HEK293 (cell line): ENCODE data around the gene CORO7.
A peak's percentile ranks its signal among the peaks of the same experiment; 100 is the strongest.

Source experiments
- CTCF ChIA-PET: fragments of 350-600 bp; formaldehyde crosslinking; extraction: SDS; loops from one replicate; lab custom pipeline; 2021; ENCODE audit warnings: antibody characterized with exemption; lab: Yijun Ruan, JAX
- POLR2A ChIA-PET: fragments of 300-600 bp; formaldehyde crosslinking; extraction: SDS; loops from one replicate; lab custom pipeline; 2020; ENCODE audit warnings: antibody characterized with exemption, inconsistent platforms; lab: Yijun Ruan, JAX
- H3K27ac ChIP-seq: fragments of 200-500 bp; sonication (Bioruptor generic); 2 replicates; pipeline ENCODE4 v1.5.1; 2014; ENCODE audit warnings: low read depth, low read length, control low read depth, inconsistent platforms; ENCODE audit errors: extremely low read depth
- H3K36me3 ChIP-seq, 2 experiments: fragments of 200-500 bp in 1 of 2; sonication (Bioruptor generic) in 1 of 2; 1 replicate in 1 of 2; 2 replicates in 1 of 2; pipeline ENCODE4 v1.5.1; 2014 to 2017; ENCODE audit warnings: inconsistent platforms in 2 of 2, low read length in 2 of 2; ENCODE audit not compliant: control insufficient read depth in 2 of 2, insufficient read depth in 1 of 2
- H3K4me1 ChIP-seq: fragments of 200-500 bp; sonication (Bioruptor generic); 2 replicates; pipeline ENCODE4 v1.5.1; 2014; ENCODE audit warnings: mild to moderate bottlenecking, low read length, inconsistent platforms; ENCODE audit not compliant: control insufficient read depth, insufficient read depth
- H3K4me3 ChIP-seq: 2 replicates; pipeline ENCODE4 v1.5.1; 2011; ENCODE audit warnings: low read depth, mild to moderate bottlenecking, control low read depth, low read length, moderate library complexity
- H3K9me3 ChIP-seq: fragments of 200-500 bp; sonication (Bioruptor generic); 2 replicates; pipeline ENCODE4 v1.5.1; 2014; ENCODE audit warnings: low read depth, low read length, inconsistent platforms; ENCODE audit not compliant: control insufficient read depth, insufficient read depth
- GLIS2 ChIP-seq: fragments of 450-650 bp; formaldehyde crosslinking; IDR thresholded peaks from 2 replicates; pipeline ENCODE4 v1.5.1; 2016; ENCODE audit warnings: missing biosample characterization, missing genetic modification characterization
- KLF1 ChIP-seq: fragments of 450-650 bp; formaldehyde crosslinking; IDR thresholded peaks from 2 replicates; pipeline ENCODE4 v1.5.1; 2016; ENCODE audit warnings: missing biosample characterization, missing genetic modification characterization
- ZIC2 ChIP-seq: fragments of 450-650 bp; formaldehyde crosslinking; IDR thresholded peaks from 2 replicates; pipeline ENCODE4 v1.5.1; 2016; ENCODE audit warnings: missing biosample characterization, missing genetic modification characterization
- ZNF404 ChIP-seq: fragments of 450-650 bp; formaldehyde crosslinking; IDR thresholded peaks from 2 replicates; pipeline ENCODE4 v1.5.1; 2017; ENCODE audit warnings: missing biosample characterization, missing genetic modification characterization
- ZNF488 ChIP-seq: fragments of 450-650 bp; formaldehyde crosslinking; IDR thresholded peaks from 2 replicates; pipeline ENCODE4 v1.5.1; 2016; ENCODE audit warnings: missing biosample characterization, missing genetic modification characterization
- ZSCAN23 ChIP-seq: fragments of 450-650 bp; formaldehyde crosslinking; IDR thresholded peaks from 2 replicates; pipeline ENCODE4 v1.5.1; 2016; ENCODE audit warnings: missing biosample characterization, missing genetic modification characterization
- TF ChIP-seq, protein P1 (sequence below): fragments of 450-650 bp; formaldehyde crosslinking; IDR thresholded peaks from 2 replicates; pipeline ENCODE4 v1.5.1; 2016; ENCODE audit warnings: missing biosample characterization, missing genetic modification characterization
- TF ChIP-seq, protein P2 (sequence below): fragments of 450-650 bp; formaldehyde crosslinking; IDR thresholded peaks from 2 replicates; pipeline ENCODE4 v1.5.1; 2016; ENCODE audit warnings: missing biosample characterization, missing genetic modification characterization, borderline replicate concordance

The CORO7 gene

DNA sequence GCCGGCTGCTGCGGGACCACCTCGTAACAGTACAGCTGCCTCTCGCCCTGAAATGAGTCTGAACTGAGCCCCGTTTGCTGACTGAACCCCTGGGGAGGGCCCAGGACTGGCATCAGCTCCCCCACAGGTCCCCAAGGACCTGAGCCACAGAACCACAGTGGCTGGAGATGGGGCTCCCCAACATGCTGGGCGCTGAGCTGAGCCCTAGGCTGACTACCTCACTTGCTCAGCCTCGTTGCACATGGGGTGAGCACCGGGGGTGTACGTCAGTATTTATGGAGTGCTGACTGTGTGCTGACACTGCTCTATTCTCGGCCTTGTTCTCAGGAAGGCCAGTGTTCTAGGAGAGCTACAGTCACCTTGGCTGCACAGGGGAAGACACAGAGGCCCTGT, 51.4 kb downstream of the CORO7 start:
- TF ChIP-seq ZNF488 (tag by site-specific recombination) (no peak), ZNF404 (tag by site-specific recombination) (no peak)
- TF ChIP-seq, all 188 proteins: peak for 0
- no peak overlapping the region for H3K27ac ChIP-seq
- POLR2A ChIA-PET, result no interaction called here
- no peak overlapping the region for H3K4me3 ChIP-seq
- no peaks in the 10 kb centered on the region for H3K9me3 ChIP-seq
- peaks cover 0 to 29% of the 10 kb centered on the region in 2 experiments; a peak in 2 of 3 replicates for H3K36me3 ChIP-seq
- CTCF ChIA-PET, result interaction anchor here (0.5 to 2.0 kb wide), 4 partner anchors 13 to 1103 kb away, joined by 3 to 16 read pairs (median 4); no protein-coding TSS in a partner anchor
- no peaks in the 10 kb centered on the region for H3K4me1 ChIP-seq

GRCh38 chr16:4364196-4365013, 52.0 kb downstream of the CORO7 start:
- Histone ChIP-seq H3K4me3 (no peak overlapping the region), H3K27ac (no peak overlapping the region), H3K4me1 (no peaks in the 10 kb centered on the region), H3K9me3 (no peaks in the 10 kb centered on the region), H3K36me3 (peaks cover 0 to 31% of the 10 kb centered on the region in 2 experiments; a peak in 2 of 3 replicates)
- TF ChIP-seq ZNF488 (tag by site-specific recombination), result no peak
- TF ChIP-seq, protein P1, sequence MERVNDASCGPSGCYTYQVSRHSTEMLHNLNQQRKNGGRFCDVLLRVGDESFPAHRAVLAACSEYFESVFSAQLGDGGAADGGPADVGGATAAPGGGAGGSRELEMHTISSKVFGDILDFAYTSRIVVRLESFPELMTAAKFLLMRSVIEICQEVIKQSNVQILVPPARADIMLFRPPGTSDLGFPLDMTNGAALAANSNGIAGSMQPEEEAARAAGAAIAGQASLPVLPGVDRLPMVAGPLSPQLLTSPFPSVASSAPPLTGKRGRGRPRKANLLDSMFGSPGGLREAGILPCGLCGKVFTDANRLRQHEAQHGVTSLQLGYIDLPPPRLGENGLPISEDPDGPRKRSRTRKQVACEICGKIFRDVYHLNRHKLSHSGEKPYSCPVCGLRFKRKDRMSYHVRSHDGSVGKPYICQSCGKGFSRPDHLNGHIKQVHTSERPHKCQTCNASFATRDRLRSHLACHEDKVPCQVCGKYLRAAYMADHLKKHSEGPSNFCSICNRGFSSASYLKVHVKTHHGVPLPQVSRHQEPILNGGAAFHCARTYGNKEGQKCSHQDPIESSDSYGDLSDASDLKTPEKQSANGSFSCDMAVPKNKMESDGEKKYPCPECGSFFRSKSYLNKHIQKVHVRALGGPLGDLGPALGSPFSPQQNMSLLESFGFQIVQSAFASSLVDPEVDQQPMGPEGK (tag by site-specific recombination), result 0 out of 2 replicates have a peak, but pooled peaks have one; percentile 14
- CTCF ChIA-PET, result interaction anchor here (0.5 to 2.0 kb wide), 5 partner anchors 14 to 1103 kb away, joined by 3 to 16 read pairs (median 4); no protein-coding TSS in a partner anchor
- POLR2A ChIA-PET, result no interaction called here

DNA sequence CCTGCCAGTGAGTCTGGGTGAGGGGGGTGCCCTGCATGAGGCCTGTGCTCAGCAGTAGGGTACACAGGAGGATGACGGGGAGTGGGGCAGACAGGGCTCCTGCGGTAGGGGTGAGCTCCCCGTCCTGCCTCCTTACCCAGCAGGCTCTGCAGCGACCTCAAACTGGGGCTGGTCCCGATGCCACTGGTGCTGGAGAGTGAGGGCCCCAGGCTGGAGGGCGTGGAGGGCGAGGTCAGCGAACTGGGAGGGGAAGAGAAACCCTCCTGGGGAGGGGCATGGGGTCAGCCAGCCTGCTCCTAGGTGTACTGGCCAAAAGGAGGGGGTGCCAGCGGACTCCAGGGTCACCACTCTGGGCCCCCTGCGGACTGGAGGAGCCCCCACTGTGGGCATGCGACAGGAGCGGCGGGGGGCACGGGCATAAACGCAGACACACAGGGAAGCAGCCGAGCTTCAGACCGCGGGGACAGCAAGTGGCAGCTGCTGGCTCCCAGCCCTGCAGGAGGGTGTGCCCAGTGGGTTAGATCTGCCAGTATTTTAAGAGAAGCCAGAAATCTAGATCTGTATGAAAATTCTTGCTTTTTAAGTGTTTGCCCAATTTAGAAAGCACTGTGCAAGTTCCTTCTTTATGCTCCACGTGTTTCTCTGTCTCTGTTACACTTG, 53.8 kb downstream of the CORO7 start:
- Histone ChIP-seq H3K4me3 (no peak overlapping the region), H3K27ac (no peak overlapping the region), H3K36me3 (peaks cover 0 to 43% of the 10 kb centered on the region in 2 experiments; a peak in 2 of 3 replicates), H3K4me1 (no peaks in the 10 kb centered on the region), H3K9me3 (no peaks in the 10 kb centered on the region)
- CTCF ChIA-PET, result interaction anchor here (0.5 to 5.2 kb wide), 3 partner anchors 14 to 59 kb away, joined by 3 to 118 read pairs (median 3); no protein-coding TSS in a partner anchor
- TF ChIP-seq, protein P2, sequence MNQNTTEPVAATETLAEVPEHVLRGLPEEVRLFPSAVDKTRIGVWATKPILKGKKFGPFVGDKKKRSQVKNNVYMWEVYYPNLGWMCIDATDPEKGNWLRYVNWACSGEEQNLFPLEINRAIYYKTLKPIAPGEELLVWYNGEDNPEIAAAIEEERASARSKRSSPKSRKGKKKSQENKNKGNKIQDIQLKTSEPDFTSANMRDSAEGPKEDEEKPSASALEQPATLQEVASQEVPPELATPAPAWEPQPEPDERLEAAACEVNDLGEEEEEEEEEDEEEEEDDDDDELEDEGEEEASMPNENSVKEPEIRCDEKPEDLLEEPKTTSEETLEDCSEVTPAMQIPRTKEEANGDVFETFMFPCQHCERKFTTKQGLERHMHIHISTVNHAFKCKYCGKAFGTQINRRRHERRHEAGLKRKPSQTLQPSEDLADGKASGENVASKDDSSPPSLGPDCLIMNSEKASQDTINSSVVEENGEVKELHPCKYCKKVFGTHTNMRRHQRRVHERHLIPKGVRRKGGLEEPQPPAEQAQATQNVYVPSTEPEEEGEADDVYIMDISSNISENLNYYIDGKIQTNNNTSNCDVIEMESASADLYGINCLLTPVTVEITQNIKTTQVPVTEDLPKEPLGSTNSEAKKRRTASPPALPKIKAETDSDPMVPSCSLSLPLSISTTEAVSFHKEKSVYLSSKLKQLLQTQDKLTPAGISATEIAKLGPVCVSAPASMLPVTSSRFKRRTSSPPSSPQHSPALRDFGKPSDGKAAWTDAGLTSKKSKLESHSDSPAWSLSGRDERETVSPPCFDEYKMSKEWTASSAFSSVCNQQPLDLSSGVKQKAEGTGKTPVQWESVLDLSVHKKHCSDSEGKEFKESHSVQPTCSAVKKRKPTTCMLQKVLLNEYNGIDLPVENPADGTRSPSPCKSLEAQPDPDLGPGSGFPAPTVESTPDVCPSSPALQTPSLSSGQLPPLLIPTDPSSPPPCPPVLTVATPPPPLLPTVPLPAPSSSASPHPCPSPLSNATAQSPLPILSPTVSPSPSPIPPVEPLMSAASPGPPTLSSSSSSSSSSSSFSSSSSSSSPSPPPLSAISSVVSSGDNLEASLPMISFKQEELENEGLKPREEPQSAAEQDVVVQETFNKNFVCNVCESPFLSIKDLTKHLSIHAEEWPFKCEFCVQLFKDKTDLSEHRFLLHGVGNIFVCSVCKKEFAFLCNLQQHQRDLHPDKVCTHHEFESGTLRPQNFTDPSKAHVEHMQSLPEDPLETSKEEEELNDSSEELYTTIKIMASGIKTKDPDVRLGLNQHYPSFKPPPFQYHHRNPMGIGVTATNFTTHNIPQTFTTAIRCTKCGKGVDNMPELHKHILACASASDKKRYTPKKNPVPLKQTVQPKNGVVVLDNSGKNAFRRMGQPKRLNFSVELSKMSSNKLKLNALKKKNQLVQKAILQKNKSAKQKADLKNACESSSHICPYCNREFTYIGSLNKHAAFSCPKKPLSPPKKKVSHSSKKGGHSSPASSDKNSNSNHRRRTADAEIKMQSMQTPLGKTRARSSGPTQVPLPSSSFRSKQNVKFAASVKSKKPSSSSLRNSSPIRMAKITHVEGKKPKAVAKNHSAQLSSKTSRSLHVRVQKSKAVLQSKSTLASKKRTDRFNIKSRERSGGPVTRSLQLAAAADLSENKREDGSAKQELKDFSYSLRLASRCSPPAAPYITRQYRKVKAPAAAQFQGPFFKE, result no peak
- TF ChIP-seq ZIC2 (tag by site-specific recombination) (peak; percentile 77; the same call in 1 of the 2 replicates), KLF1 (tag by site-specific recombination) (peak; percentile 70; the same call in 1 of the 2 replicates), GLIS2 (tag by site-specific recombination) (0 out of 2 replicates have a peak, but pooled peaks have one; percentile 25), ZSCAN23 (tag by site-specific recombination) (no peak)
- POLR2A ChIA-PET, result no interaction called here
